Calu3 (cell line): ENCODE measurements around the gene NUDT8. TPM values are rescaled to one million over a fixed set of nuclear protein-coding genes. Genes with fewer than 3 reads are reported as not detected.

Experiments used
- BruUV-seq: library from RNA; stranded (reverse); fragments of 400-500 nt; replicated peaks from 2 replicates; lab custom pipeline; 2021; lab: Mats Ljungman, UMichigan
- CTCF ChIA-PET: fragments of 300-600 bp; sonication (Branson Sonifier 250); formaldehyde crosslinking; loops from one replicate; lab custom pipeline; 2022; ENCODE audit warnings: antibody characterized with exemption; lab: Charles Lee
- DNase-seq: peaks from one replicate; pipeline ENCODE4 v3.0.0; 2022
- H3K27ac Mint-ChIP-seq: one replicate; pipeline ENCODE4 v1.8.0; 2022; ENCODE audit warnings: mixed read lengths; ENCODE audit not compliant: unreplicated experiment
- H3K27me3 Mint-ChIP-seq: one replicate; pipeline ENCODE4 v1.8.0; 2022; ENCODE audit warnings: mixed read lengths; ENCODE audit not compliant: unreplicated experiment
- H3K36me3 Mint-ChIP-seq: one replicate; pipeline ENCODE4 v1.8.0; 2022; ENCODE audit warnings: mild to moderate bottlenecking, moderate library complexity, mixed read lengths; ENCODE audit not compliant: insufficient read depth, unreplicated experiment
- H3K4me1 Mint-ChIP-seq: one replicate; pipeline ENCODE4 v1.8.0; 2022; ENCODE audit warnings: mild to moderate bottlenecking, low read depth, mixed read lengths; ENCODE audit not compliant: unreplicated experiment
- H3K4me3 Mint-ChIP-seq: one replicate; pipeline ENCODE4 v1.8.0; 2022; ENCODE audit warnings: mild to moderate bottlenecking, low read depth, moderate library complexity, mixed read lengths; ENCODE audit not compliant: unreplicated experiment
- H3K9me3 Mint-ChIP-seq: one replicate; pipeline ENCODE4 v1.8.0; 2022; ENCODE audit warnings: low read depth, mixed read lengths; ENCODE audit not compliant: unreplicated experiment
- CTCF ChIP-seq: fragments of 200-600 bp; IDR thresholded peaks from one replicate; pipeline ENCODE4 v1.8.0; 2022; ENCODE audit warnings: antibody characterized with exemption; ENCODE audit not compliant: unreplicated experiment
- intact Hi-C: fragments of 100-400 bp; cut with micrococcal nuclease; formaldehyde crosslinking; loops from one replicate; pipeline ENCODE4 v1.10.0; 2022; ENCODE audit not compliant: unreplicated experiment
- total RNA-seq: library from RNA; stranded (reverse); gene quantifications from 2 replicates; pipeline ENCODE4 v1.2.3, GENCODE V29; 2022

The NUDT8 gene
- total RNA-seq, 1 experiment from 2014 or later = 9.7 TPM

- no peak overlapping the region for H3K27ac Mint-ChIP-seq
- H3K36me3 Mint-ChIP-seq = no peaks in the 10 kb centered on the region
- no peak for DNase-seq
- H3K9me3 Mint-ChIP-seq = no peaks in the 10 kb centered on the region
- intact Hi-C loops = no loop called here
- CTCF ChIA-PET = no interaction called here
- no peaks in the 10 kb centered on the region for H3K27me3 Mint-ChIP-seq
- peak; percentile 19 for TF ChIP-seq CTCF
- H3K4me3 Mint-ChIP-seq = no peak overlapping the region
- no TSS peak for BruUV-seq
- no peaks in the 10 kb centered on the region for H3K4me1 Mint-ChIP-seq
Measured at GRCh38 chr11:67644042-67644441, 14.3 kb upstream of the NUDT8 start.

GRCh38 chr11:67642173-67643120 is 12.7 kb upstream of the NUDT8 start:
- CTCF ChIA-PET = no interaction called here
- H3K36me3 Mint-ChIP-seq = no peaks in the 10 kb centered on the region
- intact Hi-C loops = no loop called here
- no TSS peak for BruUV-seq
- no peak for DNase-seq
- no peaks in the 10 kb centered on the region for H3K27me3 Mint-ChIP-seq
- TF ChIP-seq CTCF = no peak
- H3K4me1 Mint-ChIP-seq = no peaks in the 10 kb centered on the region
- no peak overlapping the region for H3K27ac Mint-ChIP-seq
- no peaks in the 10 kb centered on the region for H3K9me3 Mint-ChIP-seq
- H3K4me3 Mint-ChIP-seq = no peak overlapping the region

- Mint-ChIP-seq H3K4me3 (no peak overlapping the region), H3K27me3 (no peaks in the 10 kb centered on the region), H3K36me3 (no peaks in the 10 kb centered on the region), H3K4me1 (no peaks in the 10 kb centered on the region), H3K9me3 (no peaks in the 10 kb centered on the region), H3K27ac (no peak overlapping the region)
- TF ChIP-seq CTCF = no peak
- intact Hi-C loops = no loop called here
- BruUV-seq = no TSS peak
- CTCF ChIA-PET = no interaction called here
- no peak for DNase-seq
Measured at GRCh38 chr11:67641338-67642172, 11.8 kb upstream of the NUDT8 start.

- no peak for TF ChIP-seq CTCF
- no peak for DNase-seq
- H3K27me3 Mint-ChIP-seq = no peaks in the 10 kb centered on the region
- no peaks in the 10 kb centered on the region for H3K9me3 Mint-ChIP-seq
- no peaks in the 10 kb centered on the region for H3K4me1 Mint-ChIP-seq
- H3K27ac Mint-ChIP-seq = no peak overlapping the region
- H3K4me3 Mint-ChIP-seq = no peak overlapping the region
- no TSS peak for BruUV-seq
- CTCF ChIA-PET = no interaction called here
- no peaks in the 10 kb centered on the region for H3K36me3 Mint-ChIP-seq
- intact Hi-C loops = no loop called here
Measured at GRCh38 chr11:67640758-67641337, 11.1 kb upstream of the NUDT8 start.
